ENCODE results near the gene IGSF9B. TPM values are rescaled to one million over a fixed set of nuclear protein-coding genes. Genes with fewer than 3 reads are reported as not detected.

The IGSF9B gene
- total and polyA plus RNA-seq, 9 of the 15 experiments (the other 6 are each of a cell fraction or from before 2014, with no cell fraction given), result 0.09 TPM; not detected in 8

DNA sequence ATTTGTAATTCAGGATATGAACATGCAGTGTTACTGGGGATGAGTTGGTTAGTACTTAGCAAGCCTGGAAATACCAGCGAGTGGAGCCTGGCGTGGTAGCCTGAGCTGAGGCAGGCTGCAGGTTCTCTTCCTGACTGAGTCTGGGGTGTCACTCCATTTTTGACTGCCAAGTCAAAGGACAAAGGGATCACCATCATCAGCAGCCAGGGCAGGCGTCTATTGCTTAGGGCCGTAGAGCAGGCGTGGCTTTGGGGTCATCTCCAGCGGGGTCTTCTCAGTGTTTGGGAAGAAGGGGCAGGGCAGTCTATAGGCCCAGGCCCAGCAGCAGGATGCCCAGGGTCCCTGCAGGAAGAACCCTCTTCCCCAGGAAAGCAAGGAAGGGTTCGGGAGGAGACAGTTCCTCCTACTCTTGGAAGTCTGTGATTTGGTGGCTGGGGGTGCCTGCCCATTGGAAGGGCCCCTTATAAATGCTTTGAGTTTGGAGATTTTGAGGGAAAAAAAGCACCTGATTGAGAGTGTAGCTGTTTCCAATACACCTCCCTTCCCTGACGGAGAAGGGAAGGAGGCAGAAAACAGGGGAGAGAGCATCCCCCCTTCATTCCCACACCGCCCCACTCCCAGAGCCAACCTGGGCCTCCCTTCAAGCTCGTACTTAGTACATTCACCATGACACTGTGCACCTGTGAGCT is 60.0 kb downstream of the IGSF9B start:
- ChIA-PET CTCF (ENCODE audit: low intra/inter-chr PET ratio) (no interaction called here), POLR2A (no interaction called here)
- ATAC-seq, result no peak
- WGBS (ENCODE audit: insufficient coverage, low coverage, missing lambda C conversion rate), result 0% methylated on average over 6 of the region's 10 CpGs
- no peaks in the 10 kb centered on the region for H4K20me1 ChIP-seq (replicated peaks; ENCODE audit: control insufficient read depth, insufficient read depth, low read length)
- no peaks in the 10 kb centered on the region for H3K9me1 ChIP-seq (ENCODE audit: control insufficient read depth, insufficient read depth, low read length)
- no TSS peak for BruUV-seq (replicated peaks)
- no peak overlapping the region for H2AFZ ChIP-seq (ENCODE audit: low read depth, low read length)
- in situ Hi-C loops (cut with MboI) (no loop called here), intact Hi-C loops (cut with micrococcal nuclease) (no loop called here)
- no peak for FAIRE-seq
- no peak overlapping the region for H3K27ac ChIP-seq (ENCODE audit: extremely low read depth, low read depth, low read length)
- no peak for DNase-seq (ENCODE audit: extremely low read depth in 1 of 4, low spot score in 3 of 4)
- H3K27me3 ChIP-seq (ENCODE audit: control insufficient read depth in 2 of 2, insufficient read depth in 2 of 2, low read length in 2 of 2), result peaks cover 0 to 7% of the 10 kb centered on the region in 2 experiments; a peak in 2 of 5 replicates
- no peaks in the 10 kb centered on the region for H3K4me1 ChIP-seq (replicated peaks in 1 of 2; ENCODE audit: control insufficient read depth in 2 of 2, insufficient read depth in 2 of 2, low read length in 2 of 2)
- no peak overlapping the region for H3K9ac ChIP-seq (ENCODE audit: insufficient read depth in 1 of 2, low read depth in 2 of 2, low read length in 2 of 2)
- TF ChIP-seq ZFPM2 (CRISPR knock-in tag; IDR thresholded peaks at IDR 0.05) (no peak), RCOR1 (IDR thresholded peaks at IDR 0.05; ENCODE audit: borderline replicate concordance in 1 of 2, low read depth in 2 of 2, low read length in 2 of 2) (no peak), NEUROD1 (IDR thresholded peaks at IDR 0.05; ENCODE audit: borderline replicate concordance, low read depth, low read length, partially characterized antibody) (no peak), MCM2 (IDR thresholded peaks at IDR 0.05; ENCODE audit: low read depth) (no peak), DPF2 (IDR thresholded peaks at IDR 0.05) (no peak), PRMT5 (CRISPR knock-in tag; IDR thresholded peaks at IDR 0.05) (no peak), NFYB (IDR thresholded peaks at IDR 0.05; ENCODE audit: extremely low read depth, insufficient read length) (no peak), ASH1L (IDR thresholded peaks at IDR 0.05; ENCODE audit: borderline replicate concordance, low read depth, partially characterized antibody) (no peak)
- TF ChIP-seq, protein P1, sequence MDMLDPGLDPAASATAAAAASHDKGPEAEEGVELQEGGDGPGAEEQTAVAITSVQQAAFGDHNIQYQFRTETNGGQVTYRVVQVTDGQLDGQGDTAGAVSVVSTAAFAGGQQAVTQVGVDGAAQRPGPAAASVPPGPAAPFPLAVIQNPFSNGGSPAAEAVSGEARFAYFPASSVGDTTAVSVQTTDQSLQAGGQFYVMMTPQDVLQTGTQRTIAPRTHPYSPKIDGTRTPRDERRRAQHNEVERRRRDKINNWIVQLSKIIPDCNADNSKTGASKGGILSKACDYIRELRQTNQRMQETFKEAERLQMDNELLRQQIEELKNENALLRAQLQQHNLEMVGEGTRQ (CRISPR knock-in tag; IDR thresholded peaks at IDR 0.05), result no peak
- TF ChIP-seq, protein P2, sequence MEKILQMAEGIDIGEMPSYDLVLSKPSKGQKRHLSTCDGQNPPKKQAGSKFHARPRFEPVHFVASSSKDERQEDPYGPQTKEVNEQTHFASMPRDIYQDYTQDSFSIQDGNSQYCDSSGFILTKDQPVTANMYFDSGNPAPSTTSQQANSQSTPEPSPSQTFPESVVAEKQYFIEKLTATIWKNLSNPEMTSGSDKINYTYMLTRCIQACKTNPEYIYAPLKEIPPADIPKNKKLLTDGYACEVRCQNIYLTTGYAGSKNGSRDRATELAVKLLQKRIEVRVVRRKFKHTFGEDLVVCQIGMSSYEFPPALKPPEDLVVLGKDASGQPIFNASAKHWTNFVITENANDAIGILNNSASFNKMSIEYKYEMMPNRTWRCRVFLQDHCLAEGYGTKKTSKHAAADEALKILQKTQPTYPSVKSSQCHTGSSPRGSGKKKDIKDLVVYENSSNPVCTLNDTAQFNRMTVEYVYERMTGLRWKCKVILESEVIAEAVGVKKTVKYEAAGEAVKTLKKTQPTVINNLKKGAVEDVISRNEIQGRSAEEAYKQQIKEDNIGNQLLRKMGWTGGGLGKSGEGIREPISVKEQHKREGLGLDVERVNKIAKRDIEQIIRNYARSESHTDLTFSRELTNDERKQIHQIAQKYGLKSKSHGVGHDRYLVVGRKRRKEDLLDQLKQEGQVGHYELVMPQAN (IDR thresholded peaks at IDR 0.05; ENCODE audit: borderline replicate concordance), result no peak
- TF ChIP-seq, protein P3, sequence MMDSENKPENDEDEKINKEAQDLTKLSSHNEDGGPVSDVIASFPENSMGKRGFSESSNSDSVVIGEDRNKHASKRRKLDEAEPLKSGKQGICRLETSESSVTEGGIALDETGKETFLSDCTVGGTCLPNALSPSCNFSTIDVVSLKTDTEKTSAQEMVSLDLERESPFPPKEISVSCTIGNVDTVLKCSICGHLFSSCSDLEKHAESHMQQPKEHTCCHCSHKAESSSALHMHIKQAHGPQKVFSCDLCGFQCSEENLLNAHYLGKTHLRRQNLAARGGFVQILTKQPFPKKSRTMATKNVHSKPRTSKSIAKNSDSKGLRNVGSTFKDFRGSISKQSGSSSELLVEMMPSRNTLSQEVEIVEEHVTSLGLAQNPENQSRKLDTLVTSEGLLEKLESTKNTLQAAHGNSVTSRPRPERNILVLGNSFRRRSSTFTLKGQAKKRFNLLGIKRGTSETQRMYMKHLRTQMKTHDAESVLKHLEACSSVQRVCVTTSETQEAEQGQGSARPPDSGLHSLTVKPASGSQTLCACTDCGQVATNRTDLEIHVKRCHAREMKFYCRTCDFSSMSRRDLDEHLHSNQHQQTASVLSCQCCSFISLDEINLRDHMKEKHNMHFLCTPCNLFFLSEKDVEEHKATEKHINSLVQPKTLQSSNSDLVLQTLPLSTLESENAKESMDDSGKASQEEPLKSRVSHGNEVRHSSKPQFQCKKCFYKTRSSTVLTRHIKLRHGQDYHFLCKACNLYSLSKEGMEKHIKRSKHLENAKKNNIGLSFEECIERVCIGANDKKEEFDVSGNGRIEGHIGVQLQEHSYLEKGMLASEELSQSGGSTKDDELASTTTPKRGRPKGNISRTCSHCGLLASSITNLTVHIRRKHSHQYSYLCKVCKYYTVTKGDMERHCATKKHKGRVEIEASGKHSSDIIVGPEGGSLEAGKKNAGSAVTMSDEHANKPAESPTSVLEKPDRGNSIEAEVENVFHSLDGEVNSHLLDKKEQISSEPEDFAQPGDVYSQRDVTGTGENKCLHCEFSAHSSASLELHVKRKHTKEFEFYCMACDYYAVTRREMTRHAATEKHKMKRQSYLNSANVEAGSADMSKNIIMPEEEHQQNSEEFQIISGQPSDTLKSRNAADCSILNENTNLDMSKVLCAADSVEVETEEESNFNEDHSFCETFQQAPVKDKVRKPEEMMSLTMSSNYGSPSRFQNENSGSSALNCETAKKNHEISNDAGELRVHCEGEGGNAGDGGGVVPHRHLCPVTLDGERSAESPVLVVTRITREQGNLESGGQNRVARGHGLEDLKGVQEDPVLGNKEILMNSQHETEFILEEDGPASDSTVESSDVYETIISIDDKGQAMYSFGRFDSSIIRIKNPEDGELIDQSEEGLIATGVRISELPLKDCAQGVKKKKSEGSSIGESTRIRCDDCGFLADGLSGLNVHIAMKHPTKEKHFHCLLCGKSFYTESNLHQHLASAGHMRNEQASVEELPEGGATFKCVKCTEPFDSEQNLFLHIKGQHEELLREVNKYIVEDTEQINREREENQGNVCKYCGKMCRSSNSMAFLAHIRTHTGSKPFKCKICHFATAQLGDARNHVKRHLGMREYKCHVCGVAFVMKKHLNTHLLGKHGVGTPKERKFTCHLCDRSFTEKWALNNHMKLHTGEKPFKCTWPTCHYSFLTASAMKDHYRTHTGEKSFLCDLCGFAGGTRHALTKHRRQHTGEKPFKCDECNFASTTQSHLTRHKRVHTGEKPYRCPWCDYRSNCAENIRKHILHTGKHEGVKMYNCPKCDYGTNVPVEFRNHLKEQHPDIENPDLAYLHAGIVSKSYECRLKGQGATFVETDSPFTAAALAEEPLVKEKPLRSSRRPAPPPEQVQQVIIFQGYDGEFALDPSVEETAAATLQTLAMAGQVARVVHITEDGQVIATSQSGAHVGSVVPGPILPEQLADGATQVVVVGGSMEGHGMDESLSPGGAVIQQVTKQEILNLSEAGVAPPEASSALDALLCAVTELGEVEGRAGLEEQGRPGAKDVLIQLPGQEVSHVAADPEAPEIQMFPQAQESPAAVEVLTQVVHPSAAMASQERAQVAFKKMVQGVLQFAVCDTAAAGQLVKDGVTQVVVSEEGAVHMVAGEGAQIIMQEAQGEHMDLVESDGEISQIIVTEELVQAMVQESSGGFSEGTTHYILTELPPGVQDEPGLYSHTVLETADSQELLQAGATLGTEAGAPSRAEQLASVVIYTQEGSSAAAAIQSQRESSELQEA (IDR thresholded peaks at IDR 0.05; ENCODE audit: low read depth), result no peak
- no peak overlapping the region for H3K4me3 ChIP-seq
- H3K79me2 ChIP-seq (ENCODE audit: control insufficient read depth, insufficient read depth, low read length), result no peaks in the 10 kb centered on the region
- H3K9me3 ChIP-seq (replicated peaks; ENCODE audit: control insufficient read depth, insufficient read depth, low read depth, low read length), result no peaks in the 10 kb centered on the region
- no peaks in the 10 kb centered on the region for H3K36me3 ChIP-seq (ENCODE audit: control insufficient read depth, insufficient read depth, low read length)
- no peak overlapping the region for H3K4me2 ChIP-seq (ENCODE audit: insufficient read depth, low read length)
